COR-L47 (cell line): Measurements from ENCODE around the gene NPNT.

Experiments used
- DNase-seq: peaks from one replicate; lab custom pipeline; 2025; lab: John Stamatoyannopoulos, UW

The NPNT gene

DNA sequence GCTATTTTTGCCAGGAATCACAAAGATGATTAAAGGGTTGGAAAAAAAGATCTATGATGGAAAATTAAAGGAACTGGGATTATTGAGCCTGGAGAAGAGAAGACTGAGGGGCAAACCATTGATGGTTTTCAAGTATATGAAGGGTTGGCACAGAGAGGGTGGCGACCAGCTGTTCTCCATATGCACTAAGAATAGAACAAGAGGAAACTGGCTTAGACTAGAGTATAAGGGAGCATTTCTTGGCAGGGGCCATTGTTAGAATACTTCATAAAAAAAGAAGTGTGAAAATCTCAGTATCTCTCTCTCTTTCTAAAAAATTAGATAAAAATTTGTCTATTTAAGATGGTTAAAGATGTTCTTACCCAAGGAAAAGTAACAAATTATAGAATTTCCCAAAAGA, 75.1 kb downstream of the NPNT start:
- DNase-seq, result no peak

GRCh38 chr4:105971036-105971435, 75.8 kb downstream of the NPNT start:
- no peak for DNase-seq

GRCh38 chr4:105972946-105973621, 77.8 kb downstream of the NPNT start:
- DNase-seq, result no peak

DNA sequence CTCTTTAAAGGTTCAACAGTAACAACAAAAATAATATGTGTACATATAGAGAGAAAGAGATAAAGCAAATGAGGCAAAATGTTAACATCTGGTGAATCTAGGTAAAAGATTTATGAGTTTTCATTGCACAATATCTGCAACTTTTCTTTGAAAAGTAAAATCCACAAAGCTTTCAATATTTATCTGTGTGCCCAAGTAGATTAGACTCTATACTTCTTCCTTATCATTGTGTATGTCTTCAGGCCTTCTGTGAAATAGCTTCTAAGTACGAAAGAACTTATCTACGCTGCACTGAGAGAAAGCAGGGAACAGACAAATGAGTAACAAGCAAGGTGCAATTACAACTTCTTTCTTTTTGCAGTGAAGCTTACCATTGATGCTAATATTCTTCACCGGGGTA, 81.6 kb downstream of the NPNT start:
- no peak for DNase-seq

GRCh38 chr4:105978684-105979296, 83.5 kb downstream of the NPNT start:
- DNase-seq, result no peak

- no peak for DNase-seq
Observed at GRCh38 chr4:105979506-105979905, 84.2 kb downstream of the NPNT start.

DNA sequence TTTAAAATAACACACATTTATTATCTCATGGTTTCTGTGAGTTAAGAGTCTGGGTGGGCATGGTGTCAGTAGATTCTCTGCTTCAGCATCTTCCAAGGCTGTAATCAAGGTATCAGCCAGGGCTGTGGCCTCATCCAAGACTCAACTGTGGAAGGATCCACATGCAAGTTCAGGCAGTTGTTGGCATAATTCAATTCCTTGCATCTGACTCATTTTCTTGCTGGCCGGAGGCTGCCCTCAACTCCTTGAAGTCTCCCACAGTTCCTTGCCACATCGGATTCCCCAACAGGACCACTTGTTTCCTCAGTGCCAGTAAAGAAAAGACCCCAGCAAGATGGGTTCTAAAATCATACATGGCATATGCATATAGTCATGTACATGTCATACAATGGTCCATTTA, 93.4 kb downstream of the NPNT start:
- no peak for DNase-seq

- DNase-seq, result no peak
Observed at GRCh38 chr4:105989485-105990242, 94.4 kb downstream of the NPNT start.

DNA sequence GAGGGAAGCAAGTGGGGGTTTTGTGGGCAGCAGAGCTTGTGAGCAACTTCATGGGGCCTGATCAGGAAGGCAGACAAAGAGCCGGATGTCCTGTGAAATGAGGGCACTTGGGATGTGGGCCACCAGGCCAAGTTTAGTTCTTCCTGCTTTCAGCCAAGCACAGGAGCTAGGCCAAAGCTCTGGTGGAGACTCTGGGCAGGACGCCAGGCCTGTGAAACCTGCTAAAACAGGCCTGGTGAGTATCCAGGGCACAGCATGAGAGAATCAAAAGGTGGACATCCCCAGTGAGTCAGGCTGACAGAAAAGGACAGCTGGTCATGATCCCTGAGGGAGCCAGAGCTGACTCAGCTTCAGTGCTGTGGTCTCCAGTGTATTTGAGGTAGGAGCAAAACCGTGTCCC, 95.7 kb downstream of the NPNT start:
- DNase-seq, result no peak

DNA sequence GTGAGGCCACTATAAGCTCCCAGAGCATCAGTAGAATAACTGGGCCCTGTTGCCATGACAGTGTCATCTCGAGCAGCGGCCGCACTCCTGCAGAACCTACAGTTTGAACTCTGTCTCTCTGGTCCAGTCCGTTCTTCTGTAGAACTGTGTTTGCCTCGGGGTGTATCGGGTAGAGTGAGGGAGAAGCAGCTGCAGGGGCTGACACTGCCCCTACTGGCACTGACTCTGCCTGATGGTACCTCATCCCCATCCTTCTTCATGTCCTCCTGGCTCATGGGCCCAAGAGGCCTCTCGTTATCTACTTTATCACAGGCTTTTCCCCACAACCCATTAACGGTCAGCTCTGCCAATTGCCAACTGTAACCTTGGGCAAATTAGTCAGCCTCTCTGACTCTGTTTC, 96.5 kb downstream of the NPNT start:
- DNase-seq, result no peak

DNA sequence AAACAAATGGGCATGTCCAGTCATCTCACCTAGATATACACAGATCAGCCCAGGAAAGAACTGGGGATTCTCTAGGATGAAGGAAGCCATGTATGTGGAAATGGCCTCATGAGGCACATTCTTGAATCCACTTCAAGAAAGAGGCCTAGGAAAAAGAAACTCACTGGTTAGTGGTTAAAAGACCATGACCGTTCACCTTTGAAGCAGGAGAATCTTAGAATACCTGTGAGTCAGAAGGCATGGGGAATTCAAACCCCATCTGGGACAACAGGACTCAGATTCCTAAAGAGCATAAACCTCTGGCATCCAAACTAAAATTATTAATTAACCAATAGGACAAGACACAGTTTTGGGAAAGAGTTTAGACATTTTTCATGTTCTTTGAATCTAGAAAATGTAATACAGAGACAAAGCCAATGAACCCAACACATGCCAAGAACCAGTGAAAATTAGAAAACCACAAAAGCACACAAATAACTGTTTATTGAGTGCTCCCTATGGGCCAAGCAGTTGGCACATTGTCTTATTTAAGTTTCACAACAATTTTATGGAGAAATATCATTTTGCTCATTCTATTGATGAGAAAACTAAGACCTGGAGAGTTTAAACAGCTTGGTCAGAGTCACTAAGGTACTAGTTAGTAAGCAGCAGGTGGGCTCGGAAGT, 97.5 kb downstream of the NPNT start:
- DNase-seq, result no peak

DNA sequence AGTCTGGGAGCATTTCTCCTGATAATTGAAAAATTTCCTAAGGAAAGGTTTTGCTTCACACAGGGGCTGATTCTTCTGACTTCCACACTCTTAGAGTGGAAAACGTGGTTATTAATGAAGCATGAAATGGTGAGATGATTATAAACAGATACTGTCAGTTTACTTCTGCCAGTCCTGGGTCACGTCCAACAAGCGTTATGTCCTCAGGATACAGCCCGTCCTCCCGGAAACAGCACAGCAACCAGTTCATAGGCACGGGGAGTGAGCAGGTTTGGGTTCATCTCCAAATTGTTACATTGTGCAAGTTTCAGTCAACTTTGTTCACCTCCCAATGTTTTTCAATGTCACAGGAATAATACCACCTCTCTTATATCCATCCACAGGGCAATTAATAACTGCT, 98.8 kb downstream of the NPNT start:
- DNase-seq, result no peak

- DNase-seq, result no peak
Observed at GRCh38 chr4:105994841-105995501, 99.7 kb downstream of the NPNT start.

GRCh38 chr4:105996845-105997244, 101.6 kb downstream of the NPNT start:
- no peak for DNase-seq

GRCh38 chr4:105998171-105999063, 103.1 kb downstream of the NPNT start:
- DNase-seq, result no peak

DNA sequence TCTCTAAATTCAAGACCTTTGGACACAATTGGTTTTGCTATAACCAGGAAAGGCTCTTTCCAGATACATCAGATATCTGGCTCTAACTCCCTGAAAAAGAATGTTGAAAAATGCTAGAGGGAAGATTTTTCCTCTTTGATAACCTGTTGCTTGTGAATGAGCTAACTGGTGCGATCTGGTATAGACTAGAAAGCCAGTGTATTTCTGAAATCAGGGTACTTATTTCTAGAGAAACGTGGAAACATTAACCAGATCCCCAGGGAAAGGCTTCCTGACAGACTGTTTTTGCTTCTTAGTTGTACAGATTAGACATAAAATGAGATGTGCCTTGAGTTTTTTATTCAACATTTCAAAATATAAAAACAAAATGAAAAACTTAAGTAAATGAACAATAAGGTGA, 107.7 kb downstream of the NPNT start:
- DNase-seq, result no peak

DNA sequence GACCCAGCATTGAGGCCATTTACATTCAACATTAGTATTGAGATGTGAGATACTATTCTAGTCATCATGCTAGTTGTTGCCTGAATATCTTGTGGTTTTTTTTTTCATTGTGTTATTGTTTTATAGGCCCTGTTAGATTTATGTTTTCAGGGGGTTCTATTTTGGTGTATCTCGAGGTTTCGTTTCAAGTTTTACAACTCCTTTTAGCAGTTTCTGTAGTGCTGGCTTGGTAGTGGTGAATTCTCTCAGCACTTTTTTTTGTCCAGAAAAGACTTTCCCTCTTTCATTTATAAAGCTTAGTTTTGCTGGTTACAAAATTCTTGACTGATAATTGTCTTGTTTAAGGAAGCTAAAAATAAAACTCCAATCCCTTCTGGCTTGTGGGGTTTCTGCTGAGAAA, 115.5 kb downstream of the NPNT start:
- no peak for DNase-seq

- no peak for DNase-seq
Observed at GRCh38 chr4:106011387-106011786, 116.1 kb downstream of the NPNT start.

DNA sequence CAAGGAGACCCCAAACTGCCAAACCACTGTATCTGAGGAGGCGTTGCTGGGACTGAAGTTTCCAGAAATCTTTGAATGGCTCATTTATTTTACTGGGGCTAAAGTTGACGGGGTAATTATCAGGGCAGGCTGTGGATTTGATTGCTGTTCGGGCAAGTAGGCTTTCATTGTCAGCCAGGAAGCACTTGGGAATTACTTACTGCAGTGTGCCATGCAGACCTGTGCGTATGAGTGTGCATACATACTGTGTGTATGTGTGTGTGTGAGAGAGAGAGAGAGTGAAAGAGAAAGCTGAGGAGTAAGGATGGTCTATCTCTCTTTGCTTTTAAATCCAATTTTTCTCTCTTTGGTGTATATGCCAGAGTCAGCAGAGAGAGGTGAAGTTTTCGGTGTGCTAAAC, 122.7 kb downstream of the NPNT start:
- no peak for DNase-seq

DNA sequence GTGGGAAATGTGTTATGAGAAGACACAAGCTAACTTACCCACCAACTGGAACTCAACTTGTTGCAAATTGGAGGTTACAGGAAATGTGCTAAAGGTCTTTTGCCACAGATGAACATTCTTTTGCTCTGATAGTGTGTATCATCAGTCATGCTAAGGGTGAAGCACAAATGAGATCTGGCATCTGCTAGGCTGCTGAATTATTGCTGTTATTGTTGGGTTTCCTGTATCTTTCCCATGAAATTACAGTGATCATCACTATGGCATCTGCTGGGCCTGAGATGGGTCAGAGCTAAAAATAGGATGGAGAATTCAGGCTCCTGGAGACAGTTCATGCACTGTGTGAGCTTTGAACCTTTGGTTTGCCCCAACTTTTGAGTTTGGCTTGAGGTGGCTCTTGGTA, 124.5 kb downstream of the NPNT start:
- no peak for DNase-seq
